GM21619 (cell line): ENCODE measurements around the gene JMJD4.

Source experiments
- ATAC-seq: cut with Tn5 transposase; IDR thresholded peaks from one replicate; pipeline ENCODE4 v1.9.1; 2021; ENCODE audit not compliant: unreplicated experiment

Gene JMJD4

GRCh38 chr1:227769047-227769935, 34.2 kb upstream of the JMJD4 start:
- ATAC-seq, result no peak

GRCh38 chr1:227768640-227769039, 33.5 kb upstream of the JMJD4 start:
- no peak for ATAC-seq

- ATAC-seq, result no peak
Measured at GRCh38 chr1:227768125-227768439, 33.0 kb upstream of the JMJD4 start.

- no peak for ATAC-seq
Measured at GRCh38 chr1:227767401-227768124, 32.5 kb upstream of the JMJD4 start.

DNA sequence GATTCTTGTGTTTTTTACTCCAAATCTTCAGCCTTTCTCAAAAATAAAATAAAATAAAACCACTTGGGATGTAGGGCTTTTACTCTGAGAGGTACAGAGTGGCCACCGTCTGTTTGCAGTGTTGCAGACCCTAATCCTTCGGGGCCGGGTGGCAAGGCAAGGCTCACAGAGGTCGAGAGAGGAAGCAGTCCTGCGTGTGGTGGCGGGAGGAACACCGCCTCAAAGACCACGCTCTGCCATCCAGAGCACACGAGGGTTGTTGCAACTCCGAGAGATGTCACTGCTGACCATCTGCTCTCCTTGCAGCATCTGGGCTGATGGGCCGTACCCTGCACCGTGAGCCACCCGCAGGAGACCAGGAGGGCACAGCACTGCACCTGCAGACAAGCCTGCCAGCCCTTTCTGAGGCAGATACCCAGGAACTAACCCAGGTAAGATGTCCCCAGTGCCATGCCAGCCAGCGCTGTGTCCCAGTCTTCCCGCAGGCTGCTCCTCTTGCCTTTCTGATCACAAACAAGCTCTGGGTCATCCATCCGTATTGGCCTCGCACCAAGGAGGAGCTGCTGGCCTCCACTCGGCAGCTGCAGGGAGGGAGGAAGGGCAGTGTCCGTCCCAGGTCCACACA, 31.7 kb upstream of the JMJD4 start:
- ATAC-seq, result no peak

DNA sequence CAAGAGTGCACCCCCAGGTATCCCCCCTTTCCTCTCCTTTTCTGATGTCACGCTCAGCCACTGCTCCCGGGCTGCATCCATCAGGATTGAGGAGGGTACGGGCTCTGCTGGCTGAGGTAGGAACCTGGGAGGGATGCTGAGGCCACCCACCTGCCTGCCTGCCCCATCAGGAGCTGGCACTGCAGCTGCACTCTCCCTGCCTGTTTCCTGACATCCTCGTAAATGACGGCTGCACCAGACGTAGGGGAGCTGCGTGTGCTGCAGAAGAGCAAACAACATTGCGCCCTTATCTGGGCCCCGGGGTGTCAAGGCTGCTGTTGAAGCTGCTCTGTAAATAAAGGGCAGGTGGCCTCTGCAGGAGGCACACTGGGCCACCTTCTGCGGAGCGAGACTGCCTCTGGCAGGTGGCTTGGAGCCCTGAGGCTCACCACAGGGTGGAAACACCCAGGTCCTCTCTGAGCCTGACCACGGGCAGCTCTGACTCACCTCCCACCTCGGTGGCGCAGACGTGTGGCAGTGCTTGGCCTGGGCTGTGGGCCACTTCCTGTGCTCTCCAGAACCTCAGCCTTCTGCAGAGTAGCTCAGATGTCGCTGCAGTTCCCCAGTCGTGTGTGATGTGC, 31.0 kb upstream of the JMJD4 start:
- peak; percentile 42 for ATAC-seq

DNA sequence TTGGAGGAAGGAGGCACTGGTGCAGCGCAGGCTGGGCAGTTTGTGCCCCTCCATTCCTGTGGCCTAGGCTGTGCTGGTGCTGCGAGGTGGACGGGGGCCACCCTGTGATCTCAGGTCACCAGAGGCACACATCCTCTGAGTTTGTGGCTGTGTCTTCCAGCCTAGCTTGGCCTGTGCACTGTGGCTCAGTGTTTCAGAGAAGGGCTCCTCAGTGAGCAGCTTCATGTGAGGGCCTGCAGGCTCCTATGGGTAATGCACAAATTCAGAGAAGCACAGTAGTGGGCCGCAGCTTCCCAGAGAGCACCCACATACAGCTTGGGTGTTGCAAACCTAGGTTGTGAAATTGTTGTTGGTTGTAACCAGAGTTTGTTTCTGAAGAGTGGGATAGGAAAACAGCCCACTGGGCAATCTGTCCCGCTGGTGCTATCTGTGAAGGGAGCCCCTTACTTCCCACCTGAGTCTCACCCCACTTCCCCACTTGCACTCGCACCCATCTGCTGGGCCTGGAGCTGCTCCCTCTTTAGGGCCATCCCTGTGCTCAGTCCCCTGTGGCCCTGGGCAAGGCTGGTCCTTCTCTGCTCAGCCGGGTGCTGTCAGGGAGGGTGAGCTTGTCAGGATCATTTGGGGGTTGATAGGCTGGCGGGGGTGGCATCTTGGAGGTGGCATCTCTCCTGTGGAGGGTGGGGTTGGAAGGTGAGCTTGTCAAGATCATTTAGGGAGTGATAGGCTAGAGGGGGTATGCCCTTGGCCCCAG, 30.3 kb upstream of the JMJD4 start:
- ATAC-seq, result no peak

GRCh38 chr1:227764019-227764391, 28.9 kb upstream of the JMJD4 start:
- no peak for ATAC-seq

GRCh38 chr1:227763246-227764018, 28.3 kb upstream of the JMJD4 start:
- no peak for ATAC-seq

- peak; percentile 71 for ATAC-seq
Measured at GRCh38 chr1:227762231-227762911, 27.3 kb upstream of the JMJD4 start.

DNA sequence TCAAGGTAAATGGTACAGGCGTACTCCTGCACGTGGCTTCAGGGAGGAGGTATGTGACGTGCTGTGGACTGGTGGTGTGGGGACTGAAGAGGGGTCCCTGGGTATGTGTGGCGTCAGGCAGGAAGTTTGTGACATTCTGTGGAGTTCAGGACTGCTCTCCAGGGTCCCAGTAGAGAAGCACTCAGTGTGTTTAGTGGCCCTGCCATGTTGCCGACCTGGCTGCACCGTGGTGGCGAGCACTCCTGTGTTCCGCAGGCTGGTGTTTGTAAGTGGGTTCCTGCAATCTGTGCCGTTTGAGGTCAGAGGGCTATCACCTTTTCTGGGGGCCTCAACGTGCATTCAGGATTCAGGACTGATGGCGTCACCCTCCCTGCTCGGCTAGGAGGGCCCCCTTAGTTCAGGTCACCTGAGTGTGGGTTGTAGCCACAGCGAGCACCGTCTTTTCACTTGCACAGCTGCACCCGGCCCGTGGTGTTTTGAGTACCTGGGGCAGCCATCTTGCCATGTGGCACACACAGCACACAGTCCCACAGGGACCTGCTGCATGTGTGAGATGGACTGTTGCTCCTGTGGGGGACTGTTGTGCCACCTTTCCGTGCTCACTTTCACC, 26.6 kb upstream of the JMJD4 start:
- ATAC-seq, result no peak

DNA sequence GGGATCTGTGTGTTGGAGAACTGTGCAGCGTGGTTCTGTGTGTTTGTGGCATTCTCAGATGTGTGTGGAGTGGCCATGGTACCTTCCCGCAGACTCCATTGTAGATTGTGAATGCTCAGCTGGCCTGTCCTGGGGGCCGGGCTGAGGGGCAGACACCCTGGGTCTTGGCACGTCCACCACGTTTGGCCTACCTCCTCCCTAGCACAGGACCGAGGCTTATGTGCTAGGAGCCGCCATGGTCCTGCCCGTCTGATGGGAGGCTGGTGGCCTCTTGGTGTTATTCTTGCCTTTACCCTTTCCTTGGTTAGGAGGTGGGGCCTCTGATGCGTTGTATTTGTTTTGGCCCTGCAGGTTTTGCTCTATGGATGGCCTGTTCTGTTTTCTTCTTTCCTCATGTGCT, 25.3 kb upstream of the JMJD4 start:
- ATAC-seq, result no peak

GRCh38 chr1:227759341-227760300, 24.5 kb upstream of the JMJD4 start:
- no peak for ATAC-seq

DNA sequence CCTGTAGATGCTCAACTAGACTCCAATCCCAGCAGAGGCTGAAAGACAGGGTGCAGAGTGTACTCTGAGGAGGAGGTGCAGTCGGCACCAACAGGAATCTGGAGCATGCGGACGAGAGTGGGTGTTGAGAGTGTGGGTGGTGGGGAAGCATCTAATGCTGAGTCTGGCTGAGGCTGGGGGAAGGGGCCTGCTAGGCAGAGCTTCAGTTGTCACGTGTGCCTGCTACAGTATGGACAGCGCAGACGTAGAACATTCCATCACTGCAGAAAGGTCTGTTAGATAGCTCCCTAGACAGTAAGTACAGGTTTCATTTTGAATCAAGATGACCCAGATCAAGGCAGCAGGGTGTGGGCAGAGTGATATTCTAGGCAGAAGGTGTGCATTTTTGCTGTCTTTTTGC, 23.3 kb upstream of the JMJD4 start:
- ATAC-seq, result peak; percentile 45

DNA sequence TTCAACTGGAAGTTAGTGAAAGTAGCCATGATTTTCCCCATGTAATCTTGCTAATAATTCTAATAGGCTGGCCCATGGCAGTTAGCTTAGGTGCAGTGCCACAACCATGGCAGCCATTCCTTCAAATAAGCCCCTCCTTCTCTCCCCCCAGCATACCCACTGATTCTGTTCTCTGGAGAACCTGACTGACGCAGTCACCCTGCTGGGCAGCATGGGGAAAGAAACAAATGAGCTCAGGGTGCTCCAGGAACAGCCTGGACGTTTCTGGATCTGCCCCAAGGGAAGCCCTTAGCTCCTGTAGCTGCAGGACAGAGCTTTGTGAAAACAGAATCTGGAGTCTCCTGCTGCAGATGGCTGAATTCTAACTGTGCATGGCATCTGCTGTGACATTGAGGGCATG, 22.7 kb upstream of the JMJD4 start:
- no peak for ATAC-seq

DNA sequence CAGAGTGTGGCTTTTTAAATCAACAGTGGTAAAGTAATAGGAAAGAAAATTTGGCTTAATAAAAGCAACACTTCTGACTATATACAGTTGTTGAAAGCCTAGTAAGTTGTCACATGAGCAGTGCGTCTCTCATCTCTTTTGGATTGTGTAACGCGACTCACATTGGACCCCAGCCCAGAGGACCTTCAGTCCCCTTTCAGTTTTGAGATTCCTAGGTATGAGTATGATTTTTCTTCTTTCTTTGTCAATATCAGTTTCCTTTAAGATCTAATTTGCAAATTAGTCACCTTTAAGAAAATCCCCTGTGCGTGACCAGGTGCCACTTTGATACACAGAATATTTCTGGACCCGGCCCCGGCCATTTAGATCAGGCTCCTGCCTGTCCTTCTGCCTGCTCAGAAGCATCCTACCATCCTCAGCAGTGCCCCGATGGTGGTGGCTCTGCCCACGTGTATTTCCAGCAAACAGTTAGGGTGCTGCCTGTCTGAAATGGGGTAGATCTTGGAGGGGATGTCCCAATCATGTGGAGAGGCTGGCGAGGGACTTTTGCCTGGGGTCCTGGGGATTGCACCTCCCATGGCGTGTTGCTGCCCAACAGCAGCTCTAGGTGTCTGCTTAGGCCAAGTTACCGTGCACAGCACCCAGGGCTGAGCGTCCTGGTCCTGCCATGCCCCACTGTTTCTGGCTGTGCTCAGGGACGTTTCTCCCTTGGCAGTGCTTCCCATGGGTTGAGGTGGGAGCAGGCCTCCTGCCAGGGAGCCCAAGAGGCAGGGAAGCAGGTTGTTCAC, 21.3 kb upstream of the JMJD4 start:
- ATAC-seq, result peak; percentile 35

DNA sequence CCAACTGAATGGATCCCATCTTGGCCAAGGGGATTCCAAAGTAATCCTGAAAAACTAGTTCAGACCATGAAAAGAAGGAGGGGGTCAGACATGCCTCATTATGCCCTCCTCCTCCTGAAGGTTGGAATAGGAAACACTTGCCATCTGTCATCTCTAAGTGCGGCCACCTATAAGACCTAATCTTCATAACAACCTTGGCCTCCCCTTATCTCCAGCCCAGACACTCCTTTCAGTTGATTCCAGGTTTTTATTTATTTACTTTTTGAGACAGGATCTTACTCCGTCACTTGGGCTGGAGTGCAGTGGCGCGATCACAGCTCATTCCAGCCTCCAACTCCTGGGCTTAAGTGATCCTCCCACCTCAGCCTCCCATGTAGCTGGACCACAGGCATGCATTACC, 19.9 kb upstream of the JMJD4 start:
- ATAC-seq, result no peak
